ENCODE results near the gene GNAO1.
"Not testable (repeated sequence)": the region's sequence is repeated elsewhere in the genome, so short reads cannot be mapped to it uniquely, and the experiment has no call there.

GNAO1 gene

GRCh38 chr16:56387396-56387795 is 196.1 kb downstream of the GNAO1 start:
- no peak for TF ChIP-seq CTCF (IDR thresholded peaks at IDR 0.05; ENCODE audit: extremely low read depth, missing control alignments)
- no peak for DNase-seq (ENCODE audit: low spot score)

- no peak for TF ChIP-seq CTCF (IDR thresholded peaks at IDR 0.05; ENCODE audit: extremely low read depth, missing control alignments)
- no peak for DNase-seq (ENCODE audit: low spot score)
Measured at GRCh38 chr16:56388209-56388608, 196.9 kb downstream of the GNAO1 start.

GRCh38 chr16:56389554-56389953 is 198.3 kb downstream of the GNAO1 start:
- DNase-seq (ENCODE audit: low spot score), result no peak
- no peak for TF ChIP-seq CTCF (IDR thresholded peaks at IDR 0.05; ENCODE audit: extremely low read depth, missing control alignments)

- DNase-seq (ENCODE audit: low spot score), result not testable (repeated sequence)
Measured at GRCh38 chr16:56396724-56397123, 205.4 kb downstream of the GNAO1 start.

- no peak for TF ChIP-seq CTCF (IDR thresholded peaks at IDR 0.05; ENCODE audit: extremely low read depth, missing control alignments)
- no peak for DNase-seq (ENCODE audit: low spot score)
Measured at GRCh38 chr16:56399047-56399446, 207.8 kb downstream of the GNAO1 start.

GRCh38 chr16:56399486-56399885 is 208.2 kb downstream of the GNAO1 start:
- no peak for TF ChIP-seq CTCF (IDR thresholded peaks at IDR 0.05; ENCODE audit: extremely low read depth, missing control alignments)
- DNase-seq (ENCODE audit: low spot score), result no peak

- no peak for TF ChIP-seq CTCF (IDR thresholded peaks at IDR 0.05; ENCODE audit: extremely low read depth, missing control alignments)
- DNase-seq (ENCODE audit: low spot score), result no peak
Measured at GRCh38 chr16:56400458-56400857, 209.2 kb downstream of the GNAO1 start.

- no peak for DNase-seq (ENCODE audit: low spot score)
- no peak for TF ChIP-seq CTCF (IDR thresholded peaks at IDR 0.05; ENCODE audit: extremely low read depth, missing control alignments)
Measured at GRCh38 chr16:56401482-56401881, 210.2 kb downstream of the GNAO1 start.
